HG02763 (cell line): Measurements from ENCODE around the gene CHTF8.

ENCODE experiments used
- ATAC-seq: cut with Tn5 transposase; IDR thresholded peaks from one replicate; pipeline ENCODE4 v1.9.1; 2021; ENCODE audit warnings: mild to moderate bottlenecking, moderate library complexity; ENCODE audit not compliant: unreplicated experiment

Gene CHTF8

GRCh38 chr16:69114346-69114975 lies 17.9 kb downstream of the CHTF8 start:
- no peak for ATAC-seq

GRCh38 chr16:69113216-69113615 lies 19.2 kb downstream of the CHTF8 start:
- ATAC-seq = no peak

GRCh38 chr16:69112285-69113129 lies 19.9 kb downstream of the CHTF8 start:
- ATAC-seq = no peak

DNA sequence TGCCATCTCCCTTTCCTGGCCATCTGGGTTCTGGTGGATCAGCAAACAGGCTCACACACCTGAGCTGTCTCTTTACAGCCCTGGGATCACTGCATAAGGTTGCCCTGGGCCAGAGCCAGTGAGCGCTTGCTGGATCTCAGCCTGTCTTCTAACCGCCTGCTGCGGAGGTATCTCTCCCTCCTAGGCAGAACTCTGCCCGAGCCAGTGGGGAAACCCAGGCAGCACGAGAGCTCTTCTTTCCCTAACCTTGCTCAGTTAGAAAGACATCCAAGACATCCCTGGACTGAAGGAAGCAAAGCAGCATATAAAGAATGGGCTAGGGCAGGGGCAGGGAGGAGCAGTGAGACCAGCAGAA lies 20.5 kb downstream of the CHTF8 start:
- no peak for ATAC-seq

DNA sequence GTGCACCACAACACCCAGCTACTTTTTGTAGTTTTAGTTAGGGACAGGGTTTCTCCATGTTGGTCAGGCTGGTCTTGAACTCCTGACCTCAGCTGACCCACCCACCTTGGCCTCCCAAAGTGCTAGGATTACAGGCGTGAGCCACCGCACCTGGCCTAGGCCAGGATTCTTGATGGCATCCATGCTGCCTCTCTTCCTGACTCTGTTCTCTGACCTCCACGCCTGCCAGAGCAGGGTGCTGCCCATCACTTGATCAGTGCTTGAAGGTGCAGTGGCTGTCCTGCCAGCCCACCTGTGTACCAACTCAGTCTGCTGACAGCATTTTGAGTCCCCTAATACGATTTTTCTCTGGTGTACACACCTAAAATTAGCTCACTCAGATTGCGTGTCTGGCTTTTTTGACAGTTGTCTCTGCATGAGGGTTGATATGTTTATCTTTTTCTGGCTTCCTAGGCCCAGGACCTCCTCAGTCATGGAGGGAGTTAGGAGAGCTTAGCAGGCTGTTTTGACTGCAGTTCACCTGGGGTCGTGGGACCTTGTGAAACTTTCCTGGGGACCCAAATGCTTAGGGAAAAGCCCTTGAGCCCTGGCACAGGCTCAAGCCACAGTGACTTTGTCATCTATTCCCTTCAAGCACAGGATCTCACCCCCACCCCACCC lies 21.0 kb downstream of the CHTF8 start:
- ATAC-seq = no peak

GRCh38 chr16:69110406-69110805 lies 22.0 kb downstream of the CHTF8 start:
- no peak for ATAC-seq

- ATAC-seq = no peak
These were observed 22.7 kb downstream of the CHTF8 start for GRCh38 chr16:69109486-69110270.

DNA sequence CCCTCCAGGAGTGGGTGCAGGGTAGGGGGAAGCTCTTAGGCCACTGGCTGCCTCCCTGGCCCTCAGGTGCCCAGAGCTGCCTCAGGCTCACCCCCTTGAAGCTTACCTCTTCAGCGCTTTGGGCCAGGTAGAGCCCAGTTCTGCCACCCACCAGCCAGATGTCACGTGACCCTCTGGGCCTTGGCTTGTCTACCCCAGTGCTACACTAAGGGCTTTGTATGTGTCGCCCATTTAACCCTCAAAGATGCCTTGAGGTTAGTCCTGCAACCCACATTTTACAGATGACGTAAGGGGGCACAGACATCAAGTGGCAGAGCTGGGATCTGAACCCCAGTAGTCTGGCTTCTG lies 23.5 kb downstream of the CHTF8 start:
- no peak for ATAC-seq

DNA sequence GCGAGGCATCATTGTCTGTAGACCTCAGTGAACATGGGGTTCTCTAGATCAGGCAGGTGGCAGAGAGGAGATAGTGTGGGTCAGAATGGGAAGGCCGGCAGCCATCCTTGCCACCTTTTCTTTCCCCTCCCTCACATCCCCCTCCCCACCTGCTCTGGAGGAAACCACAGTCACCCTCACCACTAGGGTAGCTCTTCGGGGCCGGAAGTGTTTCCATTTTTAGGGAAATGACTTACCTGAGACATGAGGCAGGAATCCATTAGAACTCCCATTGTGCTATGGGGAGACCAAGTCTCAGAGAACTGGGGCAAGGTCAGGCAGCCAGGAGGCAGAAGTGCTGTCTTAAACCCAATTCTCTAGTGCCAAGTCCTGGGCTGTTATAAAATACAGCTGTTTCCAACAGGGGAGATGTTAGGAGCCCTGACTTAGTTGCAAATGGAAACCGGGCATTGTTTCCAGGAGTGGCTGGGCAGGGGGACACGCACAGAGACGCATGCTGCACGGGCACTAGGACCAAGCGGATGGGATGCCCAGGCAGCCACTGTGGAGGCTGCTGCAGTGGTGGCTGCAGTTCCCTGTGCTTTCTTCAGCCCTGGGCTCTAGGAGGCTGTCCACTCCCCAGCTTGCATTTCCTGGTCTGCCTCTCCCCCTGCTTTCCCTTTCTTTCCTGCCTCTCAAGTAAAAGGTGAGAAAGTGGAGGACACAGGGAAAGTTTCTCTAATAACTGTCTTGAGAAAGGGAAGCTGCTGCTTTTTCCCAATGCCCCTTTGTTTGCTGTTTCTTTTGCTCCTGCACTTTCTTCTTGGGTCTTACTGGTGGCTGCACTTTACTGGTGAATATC lies 24.1 kb downstream of the CHTF8 start:
- ATAC-seq = no peak

- ATAC-seq = no peak
These were observed 24.9 kb downstream of the CHTF8 start for GRCh38 chr16:69107316-69107962.

- no peak for ATAC-seq
These were observed 25.7 kb downstream of the CHTF8 start for GRCh38 chr16:69106491-69107315.

DNA sequence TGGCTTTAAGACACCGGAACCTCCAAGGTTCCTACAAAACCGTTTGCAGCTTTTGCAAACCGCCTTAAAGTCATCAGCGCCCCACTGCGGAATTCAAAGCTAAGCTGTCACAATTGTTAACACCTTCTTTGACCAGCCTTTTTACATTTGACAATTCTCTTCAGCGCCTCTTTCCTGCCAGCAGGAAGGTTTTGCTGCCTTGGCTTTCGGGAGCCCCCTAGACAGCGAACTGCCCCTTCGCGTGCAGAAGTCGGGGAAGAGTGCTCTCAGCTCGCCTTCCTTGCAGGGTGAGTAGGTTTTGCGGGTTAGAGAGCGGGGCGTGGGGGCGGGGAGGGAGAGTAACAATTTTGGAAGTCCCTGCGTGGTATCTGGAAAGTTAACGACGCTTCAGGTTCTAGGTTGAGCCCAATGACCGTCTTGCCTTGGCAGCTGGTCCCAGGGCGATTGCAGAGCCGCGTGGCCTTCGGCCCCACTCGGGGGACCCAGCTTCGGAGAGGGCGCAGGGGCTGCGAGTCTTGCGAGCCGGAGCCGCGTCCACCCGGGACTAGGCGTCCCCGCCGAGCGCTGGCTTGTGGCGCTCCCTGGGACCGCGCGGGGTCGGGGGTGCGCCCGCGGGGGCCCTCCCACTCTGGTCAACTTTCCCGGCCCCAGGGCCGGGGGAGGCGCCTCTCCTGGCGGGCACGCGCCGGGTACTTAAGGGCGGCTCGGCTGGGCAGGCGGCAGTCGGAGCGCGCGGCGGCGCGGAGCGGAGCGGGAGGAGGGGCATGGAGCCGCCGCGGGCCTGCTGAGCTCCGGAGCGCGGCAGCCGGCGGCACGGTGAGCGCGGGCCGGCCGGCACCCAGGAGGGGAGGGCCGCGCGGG lies 26.7 kb downstream of the CHTF8 start, which contains the start of gene HAS3:
Gene HAS3, plus strand, starts transcription at position 153 of the 861 bp plus-strand sequence. CDS start 3,743 bp downstream, outside the sequence.
- no peak for ATAC-seq

- no peak for ATAC-seq
These were observed 32.2 kb downstream of the CHTF8 start for GRCh38 chr16:69100071-69100691.

- ATAC-seq = no peak
These were observed 37.2 kb downstream of the CHTF8 start for GRCh38 chr16:69095193-69095592.

- no peak for ATAC-seq
These were observed 37.9 kb downstream of the CHTF8 start for GRCh38 chr16:69094501-69094900.

DNA sequence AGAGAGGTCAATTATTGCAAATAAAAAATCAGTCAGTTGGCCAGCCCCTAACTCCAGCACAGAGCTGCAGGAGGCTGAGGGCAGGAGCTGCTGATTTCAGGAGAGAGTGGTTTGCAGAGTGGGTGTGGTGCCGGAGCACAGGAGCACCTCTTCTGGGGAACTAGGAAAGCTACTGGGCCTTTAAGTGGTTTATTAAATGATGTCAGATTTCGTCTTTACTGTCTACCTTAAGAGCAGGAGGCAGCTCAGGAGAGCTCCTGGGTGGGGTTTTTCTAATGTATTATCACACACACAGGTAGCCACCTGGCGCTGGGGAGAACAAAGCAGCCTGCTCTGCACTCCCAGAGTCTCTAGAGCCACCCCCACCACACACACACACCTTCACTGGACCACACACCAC lies 38.4 kb downstream of the CHTF8 start:
- no peak for ATAC-seq

GRCh38 chr16:69089091-69089910 lies 43.1 kb downstream of the CHTF8 start:
- no peak for ATAC-seq
